Keratinocyte (primary cell): ENCODE results near the gene S1PR2. TPM values are rescaled to one million over a fixed set of nuclear protein-coding genes. Genes with fewer than 3 reads are reported as not detected.
"Not testable (repeated sequence)": the region's sequence is repeated elsewhere in the genome, so short reads cannot be mapped to it uniquely, and the experiment has no call there.

ENCODE experiments used
- DNase-seq: peaks from one replicate; pipeline ENCODE4 v3.0.0-alpha.2; 2011; ENCODE audit warnings: low read depth, missing footprints, low spot score
- FAIRE-seq: peaks from 2 replicates; lab custom pipeline; 2011; peaks lifted over from hg19 to GRCh38; lab: Jason Lieb, UNC
- H2AFZ ChIP-seq: 2 replicates; pipeline ENCODE4 v1.6.0; 2012; ENCODE audit warnings: low read length, control low read depth, inconsistent platforms; ENCODE audit not compliant: control insufficient read depth
- H3K27ac ChIP-seq: 2 replicates; pipeline ENCODE4 v1.5.1; 2011; ENCODE audit warnings: low read length; ENCODE audit not compliant: control insufficient read depth, insufficient read depth
- H3K27me3 ChIP-seq: 3 replicates; pipeline ENCODE4 v1.6.0; 2011; ENCODE audit warnings: low read length; ENCODE audit not compliant: control insufficient read depth, insufficient read depth; ENCODE audit errors: extremely low read depth
- H3K36me3 ChIP-seq, 2 experiments: 2 replicates in 1 of 2; 3 replicates in 1 of 2; pipeline ENCODE4 v1.5.1; 2011; ENCODE audit warnings: low read length in 2 of 2, mild to moderate bottlenecking in 1 of 2; ENCODE audit not compliant: control insufficient read depth in 2 of 2, insufficient read depth in 2 of 2; ENCODE audit errors: extremely low read depth in 1 of 2
- H3K4me1 ChIP-seq: 3 replicates; pipeline ENCODE4 v1.5.1; 2011; ENCODE audit warnings: low read length; ENCODE audit not compliant: control insufficient read depth, insufficient read depth; ENCODE audit errors: extremely low read depth
- H3K4me2 ChIP-seq: 3 replicates; pipeline ENCODE4 v1.6.0; 2011; ENCODE audit warnings: low read depth, low read length; ENCODE audit not compliant: control insufficient read depth, insufficient read depth; ENCODE audit errors: extremely low read depth
- H3K4me3 ChIP-seq, 3 experiments: fragments of 200-600 bp in 1 of 3; sonication (generic) in 1 of 3; 2 replicates in 2 of 3; 3 replicates in 1 of 3; pipeline ENCODE4 v1.5.1; 2011 to 2016; ENCODE audit warnings: low read length in 3 of 3, mild to moderate bottlenecking in 3 of 3, control low read depth in 2 of 3, inconsistent platforms in 1 of 3, low read depth in 1 of 3, mixed read lengths in 1 of 3, mixed run types in 1 of 3, moderate library complexity in 1 of 3; ENCODE audit not compliant: control insufficient read depth in 2 of 3, insufficient read depth in 2 of 3; ENCODE audit errors: extremely low read depth in 1 of 3
- H3K79me2 ChIP-seq: 2 replicates; pipeline ENCODE4 v1.6.0; 2012; ENCODE audit warnings: low read length; ENCODE audit not compliant: control insufficient read depth, insufficient read depth
- H3K9ac ChIP-seq: 3 replicates; pipeline ENCODE4 v1.6.0; 2011; ENCODE audit warnings: low read length; ENCODE audit not compliant: control insufficient read depth, insufficient read depth; ENCODE audit errors: extremely low read depth
- H3K9me1 ChIP-seq: 3 replicates; pipeline ENCODE4 v1.6.0; 2011; ENCODE audit warnings: low read length; ENCODE audit not compliant: control insufficient read depth, insufficient read depth; ENCODE audit errors: extremely low read depth
- H3K9me3 ChIP-seq: 2 replicates; pipeline ENCODE4 v1.5.1; 2012; ENCODE audit warnings: low read depth, low read length; ENCODE audit not compliant: control insufficient read depth
- H4K20me1 ChIP-seq: 3 replicates; pipeline ENCODE4 v1.6.0; 2011; ENCODE audit warnings: low read length; ENCODE audit not compliant: control insufficient read depth, insufficient read depth; ENCODE audit errors: extremely low read depth
- CTCF ChIP-seq, 3 experiments: IDR thresholded peaks in 1 of 3; conservative IDR thresholded peaks in 1 of 3; optimal IDR thresholded peaks in 1 of 3; 2 replicates in 2 of 3; 3 replicates in 1 of 3; pipeline versions ENCODE3 to v1.5.1; 2011; ENCODE audit warnings: low read length in 3 of 3, mild to moderate bottlenecking in 3 of 3, moderate library complexity in 2 of 3, control low read depth in 1 of 3, inconsistent platforms in 1 of 3; ENCODE audit not compliant: insufficient read depth in 2 of 3; ENCODE audit errors: extremely low read depth in 1 of 3
- EZH2 ChIP-seq: IDR thresholded peaks from one replicate; pipeline ENCODE4 v1.6.1; 2012; ENCODE audit warnings: inconsistent platforms, mild to moderate bottlenecking, low read length, moderate library complexity
- dilution Hi-C: fragments of 300-500 bp; cut with MboI; formaldehyde crosslinking; loops from one replicate; pipeline ENCODE4 v1.7.0; 2020; ENCODE audit warnings: low sequenced_read_pairs; ENCODE audit not compliant: extremely low pct_ligation_motif_present
- polyA plus RNA-seq, 5 experiments: library from polyadenylated mRNA; depleted of rRNA in 3 of 5; stranded (reverse) in 3 of 5; stranded (forward) in 1 of 5; unstranded in 1 of 5; fragments of >200 nt; gene quantifications; 1 replicate in 1 of 5; 2 replicates in 3 of 5; 3 replicates in 1 of 5; pipeline versions ENCODE4 v1.2.1 to v1.2.3, GENCODE V29; 2011 to 2012; ENCODE audit warnings: missing spikeins in 2 of 5, low read depth in 1 of 5, low replicate concordance in 1 of 5

The S1PR2 gene
- polyA plus RNA-seq, 1 donor (not counting 4 experiments of a cell fraction or from before 2014, with no cell fraction given): 1.6 TPM

- H3K9me1 ChIP-seq: no peaks in the 10 kb centered on the region
- no peak overlapping the region for H2AFZ ChIP-seq
- dilution Hi-C loops: no loop called here
- H3K4me1 ChIP-seq: peaks cover 9% of the 10 kb centered on the region
- H3K9me3 ChIP-seq: no peaks in the 10 kb centered on the region
- no peaks in the 10 kb centered on the region for H3K36me3 ChIP-seq
- FAIRE-seq (no peak), DNase-seq (no peak)
- H3K4me2 ChIP-seq: no peak overlapping the region
- H3K27ac ChIP-seq: no peak overlapping the region
- H3K4me3 ChIP-seq: no peak overlapping the region
- no peaks in the 10 kb centered on the region for H3K79me2 ChIP-seq
- no peak overlapping the region for H3K9ac ChIP-seq
- H3K27me3 ChIP-seq: no peaks in the 10 kb centered on the region
- TF ChIP-seq CTCF (optimal IDR thresholded peaks at IDR 0.05 in 1 of 3, IDR thresholded peaks at IDR 0.05 in 1 of 3, conservative IDR thresholded peaks at IDR 0.05 in 1 of 3; ENCODE audit: extremely low read depth in 1 of 3, insufficient read depth in 2 of 3, low read length in 3 of 3) (no peak), EZH2 (no peak)
- no peaks in the 10 kb centered on the region for H4K20me1 ChIP-seq
Measured at GRCh38 chr19:10203686-10204085, 27.4 kb downstream of the S1PR2 start.

GRCh38 chr19:10201176-10201575 is 30.0 kb downstream of the S1PR2 start:
- Histone ChIP-seq H3K9me3 (no peaks in the 10 kb centered on the region), H2AFZ (peak overlapping the region; percentile 69), H4K20me1 (no peaks in the 10 kb centered on the region), H3K27ac (no peak overlapping the region), H3K27me3 (no peaks in the 10 kb centered on the region), H3K4me2 (peak overlapping the region; percentile 54), H3K36me3 (no peaks in the 10 kb centered on the region), H3K4me1 (peaks cover 9% of the 10 kb centered on the region), H3K79me2 (no peaks in the 10 kb centered on the region), H3K9ac (no peak overlapping the region), H3K4me3 (no peak overlapping the region), H3K9me1 (no peaks in the 10 kb centered on the region)
- dilution Hi-C loops: no loop called here
- TF ChIP-seq EZH2 (no peak), CTCF (optimal IDR thresholded peaks at IDR 0.05 in 1 of 3, IDR thresholded peaks at IDR 0.05 in 1 of 3, conservative IDR thresholded peaks at IDR 0.05 in 1 of 3; ENCODE audit: extremely low read depth in 1 of 3, insufficient read depth in 2 of 3, low read length in 3 of 3) (no peak)
- DNase-seq (no peak), FAIRE-seq (peak; percentile 78)

GRCh38 chr19:10200101-10200500 is 31.0 kb downstream of the S1PR2 start:
- H3K9me1 ChIP-seq, H3K27ac ChIP-seq, DNase-seq, H3K27me3 ChIP-seq, H3K4me2 ChIP-seq, H4K20me1 ChIP-seq, dilution Hi-C loops, H3K4me3 ChIP-seq, H3K9ac ChIP-seq, H3K36me3 ChIP-seq, H3K79me2 ChIP-seq, FAIRE-seq, H3K9me3 ChIP-seq: not testable (repeated sequence)
- Histone ChIP-seq H3K4me1 (peaks cover 12% of the 10 kb centered on the region), H2AFZ (peak overlapping the region; percentile 6)

- FAIRE-seq, H3K4me3 ChIP-seq, H3K36me3 ChIP-seq, DNase-seq, H3K79me2 ChIP-seq, H3K27me3 ChIP-seq, H4K20me1 ChIP-seq, H3K4me2 ChIP-seq, H3K27ac ChIP-seq, dilution Hi-C loops, H3K9me1 ChIP-seq, H3K9me3 ChIP-seq, H3K9ac ChIP-seq: not testable (repeated sequence)
- Histone ChIP-seq H2AFZ (peak overlapping the region; percentile 20), H3K4me1 (peaks cover 13% of the 10 kb centered on the region)
Measured at GRCh38 chr19:10198889-10199644, 32.1 kb downstream of the S1PR2 start.
